Esophagus muscularis mucosa (tissue), 4 donors: Measurements from ENCODE around the gene THSD7A. TPM values are rescaled to one million over a fixed set of nuclear protein-coding genes. Genes with fewer than 3 reads are reported as not detected.

Source experiments
- DNase-seq: peaks from one replicate; pipeline ENCODE4 v3.0.0-alpha.2; 2017; ENCODE audit errors: extremely low spot score
- H3K27ac ChIP-seq, 4 donors: fragments of 200-600 bp; sonication (generic); replicated peaks in 1 of 4; 1 replicate in 3 of 4; 2 replicates in 1 of 4; pipeline ENCODE4 v1.5.1; 2016 to 2019; ENCODE audit warnings: mild to moderate bottlenecking in 1 of 4
- H3K27me3 ChIP-seq, 4 donors: fragments of 200-600 bp; sonication (generic); one replicate each; pipeline versions ENCODE4 v1.5.1 to v1.6.0; 2016 to 2019
- H3K36me3 ChIP-seq, 4 donors: fragments of 200-600 bp; sonication (generic); one replicate each; pipeline ENCODE4 v1.5.1; 2016 to 2019
- H3K4me1 ChIP-seq, 4 donors: fragments of 200-600 bp; sonication (generic); one replicate each; pipeline ENCODE4 v1.5.1; 2016 to 2019
- H3K4me3 ChIP-seq, 4 donors: fragments of 200-600 bp; sonication (generic); 1 replicate in 2 of 4; 2 replicates in 2 of 4; pipeline ENCODE4 v1.5.1; 2016 to 2019; ENCODE audit warnings: mild to moderate bottlenecking in 4 of 4, moderate library complexity in 1 of 4
- H3K9me3 ChIP-seq, 4 donors: fragments of 200-600 bp; sonication (generic); 1 replicate in 3 of 4; 2 replicates in 1 of 4; pipeline ENCODE4 v1.5.1; 2016 to 2019
- EP300 ChIP-seq: sonication (generic); formaldehyde crosslinking; IDR thresholded peaks from one replicate; pipeline ENCODE4 v1.6.1; 2017; ENCODE audit warnings: antibody characterized with exemption
- POLR2A ChIP-seq: fragments of 450-650 bp; IDR thresholded peaks from one replicate; pipeline ENCODE4 v1.6.1; 2017; ENCODE audit warnings: antibody characterized with exemption, moderate library complexity, mild to moderate bottlenecking, low read depth
- POLR2AphosphoS5 ChIP-seq, 2 donors: sonication (generic); formaldehyde crosslinking; IDR thresholded peaks; one replicate each; pipeline ENCODE4 v1.6.1; 2017; ENCODE audit warnings: antibody characterized with exemption in 2 of 2
- WGBS: methylation state at CpG from one replicate; pipeline ENCODE4 v1.1.5; 2018; 5-methylcytosine and 5-hydroxymethylcytosine counted together
- intact Hi-C: fragments of 100-400 bp; cut with DNase I; formaldehyde crosslinking; loops from one replicate; pipeline ENCODE4 v1.15.1; 2023
- total RNA-seq, 4 donors: library from RNA; depleted of rRNA; stranded (reverse); fragments of >200 nt; gene quantifications; one replicate each; pipeline versions ENCODE4 v1.1.0 to v1.2.1, GENCODE V29; 2016
- TF ChIP-seq, protein P1 (sequence below), 3 experiments: fragments of 200-600 bp in 2 of 3; fragments of 450-650 bp in 1 of 3; sonication (generic) in 2 of 3; IDR thresholded peaks; one replicate each; pipeline ENCODE4 v1.5.1; 2017 to 2019; ENCODE audit warnings: antibody characterized with exemption in 3 of 3, mild to moderate bottlenecking in 2 of 3, moderate library complexity in 1 of 3

Gene THSD7A
- total RNA-seq, 4 donors from 2014 or later = 1.2 to 3.8 (median 2.8) TPM

DNA sequence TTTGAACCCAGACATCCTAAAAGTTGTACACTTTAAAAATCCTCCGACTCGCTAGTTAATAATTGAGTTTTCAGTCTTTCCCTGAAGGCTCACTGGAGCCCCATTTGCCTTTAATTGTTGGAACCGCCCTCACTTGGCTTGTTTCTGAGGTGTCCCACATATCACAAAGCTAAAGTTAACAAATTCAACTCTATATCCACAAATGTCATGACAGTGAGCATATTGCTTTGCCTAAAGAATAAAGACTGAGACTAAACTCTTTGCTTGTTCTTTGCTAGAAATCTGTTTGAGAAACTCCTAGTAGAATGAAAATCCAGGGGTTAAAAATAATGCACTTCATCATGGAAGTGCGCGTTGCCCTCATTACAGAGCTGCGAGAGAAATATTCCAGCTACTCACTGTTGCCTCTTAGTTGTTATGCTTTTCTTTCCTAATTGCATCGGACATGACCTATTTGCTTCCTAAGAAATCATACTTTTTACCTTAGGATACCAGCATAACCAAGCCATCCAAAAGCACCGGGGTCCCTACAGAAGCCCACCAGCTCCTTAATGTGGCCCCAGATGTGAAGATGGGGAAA lies 752 bp downstream of the THSD7A start:
- Histone ChIP-seq H3K4me1 (peaks cover 6 to 18% (median 11%) of the 10 kb centered on the region in 4 donors), H3K36me3 (no peaks in the 10 kb centered on the region), H3K9me3 (peaks cover 0 to under 1% (median 0%) of the 10 kb centered on the region in 4 donors), H3K27ac (peak overlapping the region; percentile 55 to 78 (median 63)), H3K27me3 (no peaks in the 10 kb centered on the region), H3K4me3 (peak overlapping the region; percentile 61 to 68 (median 62))
- TF ChIP-seq, protein P1, sequence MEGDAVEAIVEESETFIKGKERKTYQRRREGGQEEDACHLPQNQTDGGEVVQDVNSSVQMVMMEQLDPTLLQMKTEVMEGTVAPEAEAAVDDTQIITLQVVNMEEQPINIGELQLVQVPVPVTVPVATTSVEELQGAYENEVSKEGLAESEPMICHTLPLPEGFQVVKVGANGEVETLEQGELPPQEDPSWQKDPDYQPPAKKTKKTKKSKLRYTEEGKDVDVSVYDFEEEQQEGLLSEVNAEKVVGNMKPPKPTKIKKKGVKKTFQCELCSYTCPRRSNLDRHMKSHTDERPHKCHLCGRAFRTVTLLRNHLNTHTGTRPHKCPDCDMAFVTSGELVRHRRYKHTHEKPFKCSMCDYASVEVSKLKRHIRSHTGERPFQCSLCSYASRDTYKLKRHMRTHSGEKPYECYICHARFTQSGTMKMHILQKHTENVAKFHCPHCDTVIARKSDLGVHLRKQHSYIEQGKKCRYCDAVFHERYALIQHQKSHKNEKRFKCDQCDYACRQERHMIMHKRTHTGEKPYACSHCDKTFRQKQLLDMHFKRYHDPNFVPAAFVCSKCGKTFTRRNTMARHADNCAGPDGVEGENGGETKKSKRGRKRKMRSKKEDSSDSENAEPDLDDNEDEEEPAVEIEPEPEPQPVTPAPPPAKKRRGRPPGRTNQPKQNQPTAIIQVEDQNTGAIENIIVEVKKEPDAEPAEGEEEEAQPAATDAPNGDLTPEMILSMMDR (IDR thresholded peaks at IDR 0.05) = no peak
- TF ChIP-seq POLR2A = no peak
- TF ChIP-seq EP300 = no peak
- no peak for TF ChIP-seq POLR2AphosphoS5 (IDR thresholded peaks at IDR 0.05)
- intact Hi-C loops = loop anchor here (10.0 kb wide), 1 partner anchor 494 kb away; no protein-coding TSS in a partner anchor
- DNase-seq = no peak
- under 1% methylated on average over 8 of the region's 8 CpGs for WGBS

DNA sequence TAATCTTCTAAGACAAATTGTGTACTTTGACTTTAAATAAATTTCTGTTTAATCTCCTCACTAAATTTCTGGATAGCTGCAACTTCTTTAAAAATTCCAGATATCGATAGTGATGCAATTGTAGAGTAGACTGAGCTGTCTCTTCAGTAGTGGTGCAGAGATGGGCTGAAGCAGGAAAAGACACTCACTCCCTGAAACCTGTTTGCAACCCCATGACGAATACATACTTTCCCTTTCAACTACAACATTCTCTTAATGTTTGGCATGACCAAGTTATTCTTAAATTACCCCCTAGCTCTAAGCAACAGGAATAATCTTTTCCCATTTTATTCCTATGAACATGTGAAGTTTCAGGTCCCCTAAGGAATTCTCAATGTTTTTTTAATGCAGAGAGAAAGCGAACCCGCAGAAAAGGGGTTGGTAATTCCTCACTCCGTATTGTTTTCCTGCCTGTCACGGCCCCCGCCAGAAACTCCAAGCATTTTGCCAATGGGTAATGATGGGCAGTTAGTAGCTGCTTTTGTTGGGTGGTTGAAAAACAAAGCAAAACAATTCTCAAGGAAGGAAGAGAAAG lies 1.3 kb downstream of the THSD7A start:
- H3K27me3 ChIP-seq = no peaks in the 10 kb centered on the region
- WGBS = 3% methylated on average over 7 of the region's 7 CpGs
- peak overlapping the region; percentile 61 to 68 (median 62) for H3K4me3 ChIP-seq
- TF ChIP-seq, protein P1 (IDR thresholded peaks at IDR 0.05) = no peak
- TF ChIP-seq EP300 = no peak
- TF ChIP-seq POLR2A = no peak
- no peak for TF ChIP-seq POLR2AphosphoS5 (IDR thresholded peaks at IDR 0.05)
- peaks cover 6 to 18% (median 11%) of the 10 kb centered on the region in 4 donors for H3K4me1 ChIP-seq
- intact Hi-C loops = loop anchor here (10.0 kb wide), 1 partner anchor 494 kb away; no protein-coding TSS in a partner anchor
- H3K27ac ChIP-seq = peak overlapping the region; percentile 55 to 78 (median 63)
- no peaks in the 10 kb centered on the region for H3K9me3 ChIP-seq
- DNase-seq = no peak
- no peaks in the 10 kb centered on the region for H3K36me3 ChIP-seq

DNA sequence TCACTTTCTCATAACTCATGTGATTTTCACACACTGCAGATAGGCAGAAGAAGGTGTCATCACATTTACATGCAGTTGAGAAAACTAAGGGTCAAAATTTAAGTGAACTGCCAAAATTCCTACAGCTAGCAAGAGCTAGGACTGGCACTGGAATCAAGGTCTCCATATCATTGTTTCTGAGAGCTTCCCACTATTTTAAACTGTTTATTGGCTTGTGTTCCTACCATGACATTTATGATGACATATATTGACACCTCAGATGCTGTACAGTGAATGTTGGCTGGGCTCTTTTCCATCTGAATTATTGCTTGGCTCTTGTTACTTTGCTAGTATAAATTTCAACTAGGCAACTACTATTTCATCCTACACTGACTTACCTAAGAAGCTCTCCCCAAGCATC lies 2.0 kb downstream of the THSD7A start:
- no peak for TF ChIP-seq EP300
- TF ChIP-seq, protein P1 (IDR thresholded peaks at IDR 0.05) = no peak
- TF ChIP-seq POLR2A = no peak
- TF ChIP-seq POLR2AphosphoS5 (IDR thresholded peaks at IDR 0.05) = no peak
- no peak overlapping the region for H3K27ac ChIP-seq
- intact Hi-C loops = loop anchor here (10.0 kb wide), 1 partner anchor 495 kb away; no protein-coding TSS in a partner anchor

GRCh38 chr7:11819947-11820346 lies 12.1 kb downstream of the THSD7A start:
- intact Hi-C loops = no loop called here
- H3K36me3 ChIP-seq = no peaks in the 10 kb centered on the region
- no peak overlapping the region for H3K4me3 ChIP-seq
- no peaks in the 10 kb centered on the region for H3K4me1 ChIP-seq
- DNase-seq = no peak
- H3K27ac ChIP-seq = no peak overlapping the region
- TF ChIP-seq, protein P1 (IDR thresholded peaks at IDR 0.05) = no peak
- TF ChIP-seq POLR2A (no peak), POLR2AphosphoS5 (IDR thresholded peaks at IDR 0.05) (no peak), EP300 (no peak)
- 96% methylated on average over 11 of the region's 11 CpGs for WGBS
- H3K27me3 ChIP-seq = no peaks in the 10 kb centered on the region
- no peaks in the 10 kb centered on the region for H3K9me3 ChIP-seq

More for the DNA sequence above, 2.0 kb downstream of the THSD7A start:
- Histone ChIP-seq H3K4me3 (peak overlapping the region in 1 of 4 donors; percentile 68), H3K36me3 (no peaks in the 10 kb centered on the region), H3K9me3 (no peaks in the 10 kb centered on the region), H3K27me3 (no peaks in the 10 kb centered on the region), H3K4me1 (peaks cover 6 to 18% (median 11%) of the 10 kb centered on the region in 4 donors)
- DNase-seq = no peak
